Fibroblast of pulmonary artery (primary cell): ENCODE results near the gene VDAC2.
"Not testable (repeated sequence)": the region's sequence is repeated elsewhere in the genome, so short reads cannot be mapped to it uniquely, and the experiment has no call there.

Experiments used
- DNase-seq: peaks from one replicate; pipeline ENCODE4 v3.0.0-alpha.2; 2010; ENCODE audit warnings: low read depth
- H3K4me3 ChIP-seq: replicated peaks from 2 replicates; pipeline ENCODE4 v1.5.1; 2011; ENCODE audit warnings: low read depth, mild to moderate bottlenecking, control low read depth, low read length, moderate library complexity
- TF ChIP-seq, protein P1 (sequence below): IDR thresholded peaks from 2 replicates; pipeline ENCODE4 v1.5.1; 2011; ENCODE audit warnings: mild to moderate bottlenecking, control low read depth, low read length, inconsistent platforms; ENCODE audit errors: missing control alignments

Gene VDAC2

GRCh38 chr10:75189266-75190096 is 21.1 kb upstream of the VDAC2 start:
- TF ChIP-seq, protein P1, sequence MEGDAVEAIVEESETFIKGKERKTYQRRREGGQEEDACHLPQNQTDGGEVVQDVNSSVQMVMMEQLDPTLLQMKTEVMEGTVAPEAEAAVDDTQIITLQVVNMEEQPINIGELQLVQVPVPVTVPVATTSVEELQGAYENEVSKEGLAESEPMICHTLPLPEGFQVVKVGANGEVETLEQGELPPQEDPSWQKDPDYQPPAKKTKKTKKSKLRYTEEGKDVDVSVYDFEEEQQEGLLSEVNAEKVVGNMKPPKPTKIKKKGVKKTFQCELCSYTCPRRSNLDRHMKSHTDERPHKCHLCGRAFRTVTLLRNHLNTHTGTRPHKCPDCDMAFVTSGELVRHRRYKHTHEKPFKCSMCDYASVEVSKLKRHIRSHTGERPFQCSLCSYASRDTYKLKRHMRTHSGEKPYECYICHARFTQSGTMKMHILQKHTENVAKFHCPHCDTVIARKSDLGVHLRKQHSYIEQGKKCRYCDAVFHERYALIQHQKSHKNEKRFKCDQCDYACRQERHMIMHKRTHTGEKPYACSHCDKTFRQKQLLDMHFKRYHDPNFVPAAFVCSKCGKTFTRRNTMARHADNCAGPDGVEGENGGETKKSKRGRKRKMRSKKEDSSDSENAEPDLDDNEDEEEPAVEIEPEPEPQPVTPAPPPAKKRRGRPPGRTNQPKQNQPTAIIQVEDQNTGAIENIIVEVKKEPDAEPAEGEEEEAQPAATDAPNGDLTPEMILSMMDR, result no peak
- no peak for DNase-seq
- no peak overlapping the region for H3K4me3 ChIP-seq

- TF ChIP-seq, protein P1, result peak; percentile 30
- H3K4me3 ChIP-seq, result peak overlapping the region; percentile 17
- DNase-seq, result peak; percentile 96
Measured at GRCh38 chr10:75191821-75192568, 18.6 kb upstream of the VDAC2 start.

- not testable (repeated sequence) for H3K4me3 ChIP-seq, DNase-seq
Measured at GRCh38 chr10:75194625-75195024, 16.0 kb upstream of the VDAC2 start.

DNA sequence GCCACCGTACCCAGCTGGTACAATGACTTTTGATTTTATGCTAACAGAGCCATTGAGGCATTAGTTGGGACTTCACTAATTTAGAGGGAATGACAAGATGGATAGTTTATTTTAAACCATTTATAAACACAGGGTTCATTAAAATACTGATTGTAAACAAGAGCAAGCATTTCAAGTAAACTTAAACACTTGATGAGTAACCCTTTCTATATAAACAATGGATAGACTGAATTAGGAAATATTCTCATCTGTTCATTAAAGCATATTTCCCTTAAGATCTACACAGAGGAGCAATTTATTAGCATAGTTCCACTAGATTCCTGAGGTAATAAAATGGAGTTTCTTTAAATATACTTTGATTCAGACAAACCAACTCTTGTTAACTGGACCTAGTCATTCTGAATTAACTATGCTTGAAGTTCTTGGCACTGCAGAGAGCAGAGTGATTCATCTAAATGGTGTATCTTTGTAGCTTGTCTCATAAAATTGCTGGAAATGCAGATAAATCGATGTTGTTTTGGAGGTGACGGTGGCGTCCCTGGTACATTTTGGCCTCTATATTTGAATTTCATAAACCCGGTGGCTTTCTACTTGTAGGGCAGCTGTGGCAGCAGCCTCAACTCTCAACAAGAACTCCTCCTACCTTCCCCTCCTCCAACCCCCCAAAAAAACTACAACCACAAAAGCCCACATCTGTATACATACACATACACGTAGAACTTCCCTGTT is 15.4 kb upstream of the VDAC2 start:
- TF ChIP-seq, protein P1, result no peak
- DNase-seq, result peak; percentile 41
- H3K4me3 ChIP-seq, result no peak overlapping the region

- H3K4me3 ChIP-seq, result no peak overlapping the region
- DNase-seq, result no peak
- TF ChIP-seq, protein P1, result no peak
Measured at GRCh38 chr10:75197066-75197465, 13.5 kb upstream of the VDAC2 start.

DNA sequence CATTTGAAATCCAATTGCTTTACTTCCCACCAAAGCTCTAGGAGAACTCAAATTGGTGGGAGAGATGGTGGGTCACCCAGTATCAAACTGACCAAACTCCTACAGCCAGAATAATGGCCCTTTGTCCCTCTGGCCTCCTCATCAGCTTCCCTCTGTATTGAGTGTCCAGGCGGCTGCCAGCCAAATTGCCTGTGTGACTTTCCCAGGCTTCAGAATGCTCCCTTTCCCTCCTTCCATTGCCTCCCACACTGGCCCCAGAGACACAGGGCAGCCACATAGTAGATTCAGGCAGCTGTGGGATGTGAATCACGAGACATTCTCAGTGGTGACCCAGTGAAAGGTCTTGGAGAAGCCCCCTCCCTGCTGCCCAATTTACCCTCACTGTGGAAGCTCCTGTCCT is 12.7 kb upstream of the VDAC2 start:
- DNase-seq, result no peak
- TF ChIP-seq, protein P1, result no peak
- H3K4me3 ChIP-seq, result no peak overlapping the region

DNA sequence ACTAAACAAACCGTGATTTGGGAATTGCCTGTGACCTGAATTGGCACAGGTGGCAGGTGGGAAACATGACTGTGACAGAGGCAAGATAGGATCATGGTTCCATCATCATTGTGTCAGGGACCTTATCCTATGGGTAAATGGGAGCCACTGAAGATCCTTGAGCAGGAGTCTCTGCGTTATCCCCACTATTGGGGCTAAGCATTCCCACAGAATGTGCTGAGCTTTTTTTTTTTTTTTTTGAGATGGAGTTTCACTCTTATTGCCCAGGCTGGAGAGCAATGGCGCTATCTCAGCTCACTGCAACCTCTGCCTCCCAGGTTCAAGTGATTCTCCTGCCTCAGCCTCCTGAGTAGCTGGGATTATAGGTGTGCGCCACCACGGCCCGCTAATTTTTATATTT is 10.6 kb upstream of the VDAC2 start:
- H3K4me3 ChIP-seq, DNase-seq: not testable (repeated sequence)
